ENCODE results near the gene DRAM2.

DRAM2 gene

GRCh38 chr1:111139956-111140679, at the start of gene DRAM2, which contains the start of gene CEPT1:
TSS of gene DRAM2 (minus strand) at chr1:111140093. CDS start at chr1:111131554, 8,539 bp downstream.
TSS of gene CEPT1 (plus strand) at chr1:111140223. CDS start at chr1:111147715, 7,492 bp downstream.
- Histone ChIP-seq H3K4me3 (ENCODE audit: low read depth, low read length, poor library complexity, severe bottlenecking) (peak within 1 kb of the TSS; percentile 84), H2AFZ (ENCODE audit: low read length) (no peak within 1 kb of the TSS), H3K4me1 (ENCODE audit: insufficient read depth, low read length, severe bottlenecking) (peaks cover 73% of the 10 kb centered on the region), H3K9me2 (ENCODE audit: low read depth, low read length) (no peaks in the 10 kb centered on the region), H3K27me3 (ENCODE audit: insufficient read depth, low read length) (no peaks in the 10 kb centered on the region), H3K79me2 (ENCODE audit: insufficient read depth, low read length) (peaks cover 70% of the 10 kb centered on the region), H3K4me2 (ENCODE audit: low read length) (peak within 1 kb of the TSS; percentile 97), H3F3A (ENCODE audit: insufficient read depth, low read length) (no peaks in the 10 kb centered on the region), H4K20me1 (ENCODE audit: insufficient read depth, low read length) (no peaks in the 10 kb centered on the region), H3K36me3 (ENCODE audit: insufficient read depth, low read length) (peaks cover 34% of the 10 kb centered on the region), H3K27ac (ENCODE audit: low read depth, low read length, poor library complexity, severe bottlenecking) (peak within 1 kb of the TSS; percentile 85), H3K9ac (ENCODE audit: low read length) (peak within 1 kb of the TSS; percentile 92), H3K9me3 (ENCODE audit: low read length) (no peaks in the 10 kb centered on the region)
- TF ChIP-seq CTCF (IDR thresholded peaks at IDR 0.05; ENCODE audit: low read length) (no peak), EZH2 (IDR thresholded peaks at IDR 0.05; ENCODE audit: borderline replicate concordance, low read length) (no peak)

GRCh38 chr1:111184663-111185062, 44.8 kb upstream of the DRAM2 start:
- H3K36me3 ChIP-seq (ENCODE audit: insufficient read depth, low read length): peaks cover 91% of the 10 kb centered on the region

GRCh38 chr1:111183308-111184069, 43.6 kb upstream of the DRAM2 start:
- no peaks in the 10 kb centered on the region for H3K9me3 ChIP-seq (ENCODE audit: low read length)
- H3K9ac ChIP-seq (ENCODE audit: low read length): no peak overlapping the region
- H3K27me3 ChIP-seq (ENCODE audit: insufficient read depth, low read length): no peaks in the 10 kb centered on the region
- H2AFZ ChIP-seq (ENCODE audit: low read length): no peak overlapping the region
- TF ChIP-seq EZH2 (IDR thresholded peaks at IDR 0.05; ENCODE audit: borderline replicate concordance, low read length) (no peak), CTCF (IDR thresholded peaks at IDR 0.05; ENCODE audit: low read length) (no peak)
- H3K4me2 ChIP-seq (ENCODE audit: low read length): no peak overlapping the region
- H3K36me3 ChIP-seq (ENCODE audit: insufficient read depth, low read length): peaks cover 91% of the 10 kb centered on the region
- no peaks in the 10 kb centered on the region for H3K4me1 ChIP-seq (ENCODE audit: insufficient read depth, low read length, severe bottlenecking)
- H4K20me1 ChIP-seq (ENCODE audit: insufficient read depth, low read length): no peaks in the 10 kb centered on the region
- peak overlapping the region; percentile 28 for H3K27ac ChIP-seq (ENCODE audit: low read depth, low read length, poor library complexity, severe bottlenecking)
- H3K79me2 ChIP-seq (ENCODE audit: insufficient read depth, low read length): no peaks in the 10 kb centered on the region
- no peaks in the 10 kb centered on the region for H3K9me2 ChIP-seq (ENCODE audit: low read depth, low read length)
- no peak overlapping the region for H3K4me3 ChIP-seq (ENCODE audit: low read depth, low read length, poor library complexity, severe bottlenecking)
- H3F3A ChIP-seq (ENCODE audit: insufficient read depth, low read length): no peaks in the 10 kb centered on the region

More at GRCh38 chr1:111184663-111185062, 44.8 kb upstream of the DRAM2 start:
- Histone ChIP-seq H3K79me2 (ENCODE audit: insufficient read depth, low read length) (no peaks in the 10 kb centered on the region), H4K20me1 (ENCODE audit: insufficient read depth, low read length) (no peaks in the 10 kb centered on the region), H3K4me1 (ENCODE audit: insufficient read depth, low read length, severe bottlenecking) (no peaks in the 10 kb centered on the region), H3K9me2 (ENCODE audit: low read depth, low read length) (no peaks in the 10 kb centered on the region), H3K4me2 (ENCODE audit: low read length) (no peak overlapping the region), H3K9me3 (ENCODE audit: low read length) (no peaks in the 10 kb centered on the region), H3K4me3 (ENCODE audit: low read depth, low read length, poor library complexity, severe bottlenecking) (no peak overlapping the region), H3F3A (ENCODE audit: insufficient read depth, low read length) (no peaks in the 10 kb centered on the region), H3K27ac (ENCODE audit: low read depth, low read length, poor library complexity, severe bottlenecking) (no peak overlapping the region), H2AFZ (ENCODE audit: low read length) (no peak overlapping the region), H3K27me3 (ENCODE audit: insufficient read depth, low read length) (no peaks in the 10 kb centered on the region), H3K9ac (ENCODE audit: low read length) (no peak overlapping the region)
- no peak for TF ChIP-seq EZH2 (IDR thresholded peaks at IDR 0.05; ENCODE audit: borderline replicate concordance, low read length)
- TF ChIP-seq CTCF (IDR thresholded peaks at IDR 0.05; ENCODE audit: low read length): no peak

Data from OCI-LY1 (cell line).